GM19324 (cell line): ENCODE measurements around the gene HIGD1A.

Experiments used
- ATAC-seq: cut with Tn5 transposase; IDR thresholded peaks from one replicate; pipeline ENCODE4 v1.9.1; 2021; ENCODE audit warnings: mild to moderate bottlenecking, moderate library complexity; ENCODE audit not compliant: unreplicated experiment, low FRiP score

Gene HIGD1A

GRCh38 chr3:42741796-42742195 lies 62.5 kb downstream of the HIGD1A start:
- ATAC-seq = no peak

- no peak for ATAC-seq
Measured at GRCh38 chr3:42739401-42740158, 64.7 kb downstream of the HIGD1A start.

- no peak for ATAC-seq
Measured at GRCh38 chr3:42736531-42736930, 67.8 kb downstream of the HIGD1A start.

GRCh38 chr3:42736081-42736480 lies 68.2 kb downstream of the HIGD1A start:
- no peak for ATAC-seq

GRCh38 chr3:42735615-42736014 lies 68.7 kb downstream of the HIGD1A start:
- no peak for ATAC-seq

GRCh38 chr3:42735019-42735418 lies 69.3 kb downstream of the HIGD1A start:
- ATAC-seq = no peak

- no peak for ATAC-seq
Measured at GRCh38 chr3:42734263-42734860, 69.9 kb downstream of the HIGD1A start.

- ATAC-seq = no peak
Measured at GRCh38 chr3:42733501-42734262, 70.6 kb downstream of the HIGD1A start.
